ENCODE measurements around the gene JPT2. TPM values are rescaled to one million over a fixed set of nuclear protein-coding genes. Genes with fewer than 3 reads are reported as not detected.

The JPT2 gene
- polyA plus RNA-seq, 2 of the 4 experiments (the other 2 are of a cell fraction): 97.6 to 139 TPM

DNA sequence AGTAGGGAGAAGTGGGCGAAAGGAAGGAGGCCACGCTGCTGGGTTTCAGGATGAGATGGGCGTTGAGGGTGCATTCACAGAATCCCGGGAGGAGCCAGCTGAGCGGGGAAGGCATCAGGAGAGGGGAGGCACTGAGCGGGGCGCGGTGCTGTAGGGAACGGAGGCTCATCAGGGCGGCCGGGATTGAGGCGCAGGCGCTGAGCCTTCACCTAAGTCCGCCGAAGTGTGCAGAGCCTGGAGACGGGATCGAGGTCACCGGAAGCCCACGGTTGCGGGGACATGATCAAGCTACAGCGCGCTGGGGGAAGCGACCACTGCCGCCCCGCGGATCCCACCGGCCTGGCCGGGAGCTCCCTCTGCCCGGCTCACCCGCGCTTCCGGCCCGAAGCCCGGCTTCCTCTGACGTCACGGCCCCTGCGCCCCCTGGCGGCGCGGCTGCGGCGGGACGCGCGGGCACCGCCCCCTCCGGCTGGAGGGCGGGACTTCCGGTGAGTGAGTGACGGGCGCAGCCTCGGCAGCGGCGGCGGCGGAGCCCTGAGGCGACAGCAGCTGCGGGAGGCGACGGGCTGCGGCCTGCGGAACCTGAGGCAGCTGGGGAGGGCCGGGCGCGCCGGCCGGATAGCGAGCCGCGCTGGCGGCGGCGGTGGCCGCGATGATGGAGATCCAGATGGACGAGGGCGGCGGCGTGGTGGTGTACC, 27.8 kb downstream of the JPT2 start, which contains the start of gene MAPK8IP3:
MAPK8IP3 (plus strand) TSS at position 508 of the 698 bp plus-strand sequence; CDS start at position 653, 145 bp downstream.
- FAIRE-seq: no peak
- under 1% methylated on average over 23 of the region's 79 CpGs for WGBS (ENCODE audit: missing lambda C conversion rate)
- TF ChIP-seq EP300 (IDR thresholded peaks at IDR 0.05) (no peak), CEBPB (IDR thresholded peaks at IDR 0.05) (no peak), FOSL2 (IDR thresholded peaks at IDR 0.05) (no peak), FOSL2 (CRISPR knock-in tag; IDR thresholded peaks at IDR 0.05) (peak; percentile 63), HOXA7 (CRISPR knock-in tag; IDR thresholded peaks at IDR 0.05) (no peak), JUN (IDR thresholded peaks at IDR 0.05) (peak; percentile 89 to 96), MAFK (IDR thresholded peaks at IDR 0.05; ENCODE audit: partially characterized antibody) (no peak), POLR2A (IDR thresholded peaks at IDR 0.05; ENCODE audit: low read length) (peak; percentile 94), SREBF2 (IDR thresholded peaks at IDR 0.05) (no peak), PHF8 (IDR thresholded peaks at IDR 0.05; ENCODE audit: borderline replicate concordance, low read depth) (peak; percentile 85; the same call in 1 of the 2 replicates), CBX2 (IDR thresholded peaks at IDR 0.05; ENCODE audit: borderline replicate concordance, low read depth) (no peak), POLR2AphosphoS2 (conservative IDR thresholded peaks at IDR 0.05; ENCODE audit: low read length) (no peak), MYC (IDR thresholded peaks at IDR 0.05; ENCODE audit: borderline replicate concordance, low read length) (no peak; the same call in 1 of the 2 replicates), GATA3 (IDR thresholded peaks at IDR 0.05; ENCODE audit: borderline replicate concordance) (peak; percentile 43; the same call in 1 of the 2 replicates), BHLHE40 (IDR thresholded peaks at IDR 0.05; ENCODE audit: low read depth, low read length) (no peak), NFE2L2 (conservative IDR thresholded peaks at IDR 0.05; ENCODE audit: low read length) (no peak), MAZ (IDR thresholded peaks at IDR 0.05; ENCODE audit: borderline replicate concordance, low read depth, low read length) (no peak), ESRRA (IDR thresholded peaks at IDR 0.05; ENCODE audit: borderline replicate concordance, low read length) (no peak), FOSB (CRISPR knock-in tag; IDR thresholded peaks at IDR 0.05) (no peak), RFX5 (IDR thresholded peaks at IDR 0.05) (peak; percentile 42; the same call in 1 of the 2 replicates), KDM5A (IDR thresholded peaks at IDR 0.05) (no peak), NPAS2 (CRISPR knock-in tag; IDR thresholded peaks at IDR 0.05; ENCODE audit: borderline replicate concordance) (no peak), HOXB13 (CRISPR knock-in tag; IDR thresholded peaks at IDR 0.05; ENCODE audit: low read depth) (no peak), EHF (CRISPR knock-in tag; IDR thresholded peaks at IDR 0.05) (no peak), RARB (CRISPR knock-in tag; IDR thresholded peaks at IDR 0.05) (no peak), ZSCAN20 (CRISPR knock-in tag; IDR thresholded peaks at IDR 0.05) (no peak), RCOR1 (IDR thresholded peaks at IDR 0.05; ENCODE audit: low read depth, low read length) (no peak), CHD4 (IDR thresholded peaks at IDR 0.05; ENCODE audit: borderline replicate concordance) (no peak), SMC3 (IDR thresholded peaks at IDR 0.05) (peak; percentile 74)
- TF ChIP-seq, protein P1, sequence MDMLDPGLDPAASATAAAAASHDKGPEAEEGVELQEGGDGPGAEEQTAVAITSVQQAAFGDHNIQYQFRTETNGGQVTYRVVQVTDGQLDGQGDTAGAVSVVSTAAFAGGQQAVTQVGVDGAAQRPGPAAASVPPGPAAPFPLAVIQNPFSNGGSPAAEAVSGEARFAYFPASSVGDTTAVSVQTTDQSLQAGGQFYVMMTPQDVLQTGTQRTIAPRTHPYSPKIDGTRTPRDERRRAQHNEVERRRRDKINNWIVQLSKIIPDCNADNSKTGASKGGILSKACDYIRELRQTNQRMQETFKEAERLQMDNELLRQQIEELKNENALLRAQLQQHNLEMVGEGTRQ (IDR thresholded peaks at IDR 0.05): no peak
- TF ChIP-seq, protein P2, sequence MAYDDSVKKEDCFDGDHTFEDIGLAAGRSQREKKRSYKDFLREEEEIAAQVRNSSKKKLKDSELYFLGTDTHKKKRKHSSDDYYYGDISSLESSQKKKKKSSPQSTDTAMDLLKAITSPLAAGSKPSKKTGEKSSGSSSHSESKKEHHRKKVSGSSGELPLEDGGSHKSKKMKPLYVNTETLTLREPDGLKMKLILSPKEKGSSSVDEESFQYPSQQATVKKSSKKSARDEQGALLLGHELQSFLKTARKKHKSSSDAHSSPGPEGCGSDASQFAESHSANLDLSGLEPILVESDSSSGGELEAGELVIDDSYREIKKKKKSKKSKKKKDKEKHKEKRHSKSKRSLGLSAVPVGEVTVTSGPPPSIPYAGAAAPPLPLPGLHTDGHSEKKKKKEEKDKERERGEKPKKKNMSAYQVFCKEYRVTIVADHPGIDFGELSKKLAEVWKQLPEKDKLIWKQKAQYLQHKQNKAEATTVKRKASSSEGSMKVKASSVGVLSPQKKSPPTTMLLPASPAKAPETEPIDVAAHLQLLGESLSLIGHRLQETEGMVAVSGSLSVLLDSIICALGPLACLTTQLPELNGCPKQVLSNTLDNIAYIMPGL (CRISPR knock-in tag; IDR thresholded peaks at IDR 0.05; ENCODE audit: borderline replicate concordance): peak; percentile 74; the same call in 1 of the 2 replicates
- TF ChIP-seq, protein P3, sequence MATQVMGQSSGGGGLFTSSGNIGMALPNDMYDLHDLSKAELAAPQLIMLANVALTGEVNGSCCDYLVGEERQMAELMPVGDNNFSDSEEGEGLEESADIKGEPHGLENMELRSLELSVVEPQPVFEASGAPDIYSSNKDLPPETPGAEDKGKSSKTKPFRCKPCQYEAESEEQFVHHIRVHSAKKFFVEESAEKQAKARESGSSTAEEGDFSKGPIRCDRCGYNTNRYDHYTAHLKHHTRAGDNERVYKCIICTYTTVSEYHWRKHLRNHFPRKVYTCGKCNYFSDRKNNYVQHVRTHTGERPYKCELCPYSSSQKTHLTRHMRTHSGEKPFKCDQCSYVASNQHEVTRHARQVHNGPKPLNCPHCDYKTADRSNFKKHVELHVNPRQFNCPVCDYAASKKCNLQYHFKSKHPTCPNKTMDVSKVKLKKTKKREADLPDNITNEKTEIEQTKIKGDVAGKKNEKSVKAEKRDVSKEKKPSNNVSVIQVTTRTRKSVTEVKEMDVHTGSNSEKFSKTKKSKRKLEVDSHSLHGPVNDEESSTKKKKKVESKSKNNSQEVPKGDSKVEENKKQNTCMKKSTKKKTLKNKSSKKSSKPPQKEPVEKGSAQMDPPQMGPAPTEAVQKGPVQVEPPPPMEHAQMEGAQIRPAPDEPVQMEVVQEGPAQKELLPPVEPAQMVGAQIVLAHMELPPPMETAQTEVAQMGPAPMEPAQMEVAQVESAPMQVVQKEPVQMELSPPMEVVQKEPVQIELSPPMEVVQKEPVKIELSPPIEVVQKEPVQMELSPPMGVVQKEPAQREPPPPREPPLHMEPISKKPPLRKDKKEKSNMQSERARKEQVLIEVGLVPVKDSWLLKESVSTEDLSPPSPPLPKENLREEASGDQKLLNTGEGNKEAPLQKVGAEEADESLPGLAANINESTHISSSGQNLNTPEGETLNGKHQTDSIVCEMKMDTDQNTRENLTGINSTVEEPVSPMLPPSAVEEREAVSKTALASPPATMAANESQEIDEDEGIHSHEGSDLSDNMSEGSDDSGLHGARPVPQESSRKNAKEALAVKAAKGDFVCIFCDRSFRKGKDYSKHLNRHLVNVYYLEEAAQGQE (IDR thresholded peaks at IDR 0.05): no peak
- TF ChIP-seq, protein P4, sequence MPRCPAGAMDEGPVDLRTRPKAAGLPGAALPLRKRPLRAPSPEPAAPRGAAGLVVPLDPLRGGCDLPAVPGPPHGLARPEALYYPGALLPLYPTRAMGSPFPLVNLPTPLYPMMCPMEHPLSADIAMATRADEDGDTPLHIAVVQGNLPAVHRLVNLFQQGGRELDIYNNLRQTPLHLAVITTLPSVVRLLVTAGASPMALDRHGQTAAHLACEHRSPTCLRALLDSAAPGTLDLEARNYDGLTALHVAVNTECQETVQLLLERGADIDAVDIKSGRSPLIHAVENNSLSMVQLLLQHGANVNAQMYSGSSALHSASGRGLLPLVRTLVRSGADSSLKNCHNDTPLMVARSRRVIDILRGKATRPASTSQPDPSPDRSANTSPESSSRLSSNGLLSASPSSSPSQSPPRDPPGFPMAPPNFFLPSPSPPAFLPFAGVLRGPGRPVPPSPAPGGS (IDR thresholded peaks at IDR 0.05): peak; percentile 87; the same call in 2 of the 3 replicates
- TF ChIP-seq, protein P5, sequence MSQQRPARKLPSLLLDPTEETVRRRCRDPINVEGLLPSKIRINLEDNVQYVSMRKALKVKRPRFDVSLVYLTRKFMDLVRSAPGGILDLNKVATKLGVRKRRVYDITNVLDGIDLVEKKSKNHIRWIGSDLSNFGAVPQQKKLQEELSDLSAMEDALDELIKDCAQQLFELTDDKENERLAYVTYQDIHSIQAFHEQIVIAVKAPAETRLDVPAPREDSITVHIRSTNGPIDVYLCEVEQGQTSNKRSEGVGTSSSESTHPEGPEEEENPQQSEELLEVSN (IDR thresholded peaks at IDR 0.05; ENCODE audit: borderline replicate concordance, low read depth): no peak

More for the DNA sequence above, 27.8 kb downstream of the JPT2 start, which contains the start of gene MAPK8IP3:
- Histone ChIP-seq H3K4me2 (peak within 1 kb of the TSS; percentile 98), H3K4me1 (peaks cover 14% of the 10 kb centered on the region; the same call in 1 of the 3 replicates), H3K9me3 (no peaks in the 10 kb centered on the region), H3K4me3 (peak within 1 kb of the TSS; percentile 89), H3K27ac (peak within 1 kb of the TSS; percentile 93 to 96)
- peak; percentile 91 for DNase-seq (ENCODE audit: low read depth in 1 of 2, low spot score in 1 of 2)
- POLR2A ChIA-PET: interaction anchor here (0.7 to 4.3 kb wide), 19 partner anchors 14 to 213 kb away, joined by 3 to 44 read pairs (median 4); partner anchors contain the start of genes CRAMP1, IFT140, JPT2 and NME3
- CTCF ChIA-PET: interaction anchor here (0.6 to 5.3 kb wide), 56 partner anchors 8 to 1449 kb away, joined by 3 to 72 read pairs (median 4); partner anchors contain the start of genes EME2, IFT140, JPT2 and MRPS34
- ATAC-seq: peak; percentile 88
